ENCODE results near the gene TFAP2E.

GRCh38 chr1:35585281-35585680 is 12.2 kb downstream of the TFAP2E start:
- TF ChIP-seq ZFX (IDR thresholded peaks at IDR 0.05) (no peak), YY1 (IDR thresholded peaks at IDR 0.05; ENCODE audit: extremely low read depth, insufficient replicate concordance, low read depth, low read length) (no peak), CTCF (IDR thresholded peaks at IDR 0.05 in 2 of 3, conservative IDR thresholded peaks at IDR 0.05 in 1 of 3; ENCODE audit: borderline replicate concordance in 1 of 3, insufficient read depth in 1 of 3, low read depth in 2 of 3, low read length in 2 of 3) (no peak), EZH2 (IDR thresholded peaks at IDR 0.05) (no peak), SP1 (IDR thresholded peaks at IDR 0.05; ENCODE audit: low read depth) (no peak), ATF3 (IDR thresholded peaks at IDR 0.05) (no peak), POLR2AphosphoS5 (IDR thresholded peaks at IDR 0.05; ENCODE audit: low read depth, low read length) (no peak), POLR2A (IDR thresholded peaks at IDR 0.05; ENCODE audit: borderline replicate concordance, extremely low read depth, insufficient read depth, insufficient read length) (no peak), ZNF274 (IDR thresholded peaks at IDR 0.05; ENCODE audit: low read depth, low read length) (no peak), CEBPB (IDR thresholded peaks at IDR 0.05; ENCODE audit: low read depth) (no peak), SIN3A (IDR thresholded peaks at IDR 0.05; ENCODE audit: low read depth) (no peak), CBX3 (IDR thresholded peaks at IDR 0.05; ENCODE audit: low read depth) (no peak)
- TF ChIP-seq, protein P1, sequence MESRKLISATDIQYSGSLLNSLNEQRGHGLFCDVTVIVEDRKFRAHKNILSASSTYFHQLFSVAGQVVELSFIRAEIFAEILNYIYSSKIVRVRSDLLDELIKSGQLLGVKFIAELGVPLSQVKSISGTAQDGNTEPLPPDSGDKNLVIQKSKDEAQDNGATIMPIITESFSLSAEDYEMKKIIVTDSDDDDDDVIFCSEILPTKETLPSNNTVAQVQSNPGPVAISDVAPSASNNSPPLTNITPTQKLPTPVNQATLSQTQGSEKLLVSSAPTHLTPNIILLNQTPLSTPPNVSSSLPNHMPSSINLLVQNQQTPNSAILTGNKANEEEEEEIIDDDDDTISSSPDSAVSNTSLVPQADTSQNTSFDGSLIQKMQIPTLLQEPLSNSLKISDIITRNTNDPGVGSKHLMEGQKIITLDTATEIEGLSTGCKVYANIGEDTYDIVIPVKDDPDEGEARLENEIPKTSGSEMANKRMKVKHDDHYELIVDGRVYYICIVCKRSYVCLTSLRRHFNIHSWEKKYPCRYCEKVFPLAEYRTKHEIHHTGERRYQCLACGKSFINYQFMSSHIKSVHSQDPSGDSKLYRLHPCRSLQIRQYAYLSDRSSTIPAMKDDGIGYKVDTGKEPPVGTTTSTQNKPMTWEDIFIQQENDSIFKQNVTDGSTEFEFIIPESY (IDR thresholded peaks at IDR 0.05; ENCODE audit: extremely low read depth, insufficient replicate concordance, low read length), result no peak
- TF ChIP-seq, protein P2, sequence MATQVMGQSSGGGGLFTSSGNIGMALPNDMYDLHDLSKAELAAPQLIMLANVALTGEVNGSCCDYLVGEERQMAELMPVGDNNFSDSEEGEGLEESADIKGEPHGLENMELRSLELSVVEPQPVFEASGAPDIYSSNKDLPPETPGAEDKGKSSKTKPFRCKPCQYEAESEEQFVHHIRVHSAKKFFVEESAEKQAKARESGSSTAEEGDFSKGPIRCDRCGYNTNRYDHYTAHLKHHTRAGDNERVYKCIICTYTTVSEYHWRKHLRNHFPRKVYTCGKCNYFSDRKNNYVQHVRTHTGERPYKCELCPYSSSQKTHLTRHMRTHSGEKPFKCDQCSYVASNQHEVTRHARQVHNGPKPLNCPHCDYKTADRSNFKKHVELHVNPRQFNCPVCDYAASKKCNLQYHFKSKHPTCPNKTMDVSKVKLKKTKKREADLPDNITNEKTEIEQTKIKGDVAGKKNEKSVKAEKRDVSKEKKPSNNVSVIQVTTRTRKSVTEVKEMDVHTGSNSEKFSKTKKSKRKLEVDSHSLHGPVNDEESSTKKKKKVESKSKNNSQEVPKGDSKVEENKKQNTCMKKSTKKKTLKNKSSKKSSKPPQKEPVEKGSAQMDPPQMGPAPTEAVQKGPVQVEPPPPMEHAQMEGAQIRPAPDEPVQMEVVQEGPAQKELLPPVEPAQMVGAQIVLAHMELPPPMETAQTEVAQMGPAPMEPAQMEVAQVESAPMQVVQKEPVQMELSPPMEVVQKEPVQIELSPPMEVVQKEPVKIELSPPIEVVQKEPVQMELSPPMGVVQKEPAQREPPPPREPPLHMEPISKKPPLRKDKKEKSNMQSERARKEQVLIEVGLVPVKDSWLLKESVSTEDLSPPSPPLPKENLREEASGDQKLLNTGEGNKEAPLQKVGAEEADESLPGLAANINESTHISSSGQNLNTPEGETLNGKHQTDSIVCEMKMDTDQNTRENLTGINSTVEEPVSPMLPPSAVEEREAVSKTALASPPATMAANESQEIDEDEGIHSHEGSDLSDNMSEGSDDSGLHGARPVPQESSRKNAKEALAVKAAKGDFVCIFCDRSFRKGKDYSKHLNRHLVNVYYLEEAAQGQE (IDR thresholded peaks at IDR 0.05; ENCODE audit: low read depth), result no peak

All from HCT116 (cell line).